HepG2 (cell line): Measurements from ENCODE around the gene DMTF1. TPM values are rescaled to one million over a fixed set of nuclear protein-coding genes. Genes with fewer than 3 reads are reported as not detected.
A peak's percentile ranks its signal among the peaks of the same experiment; 100 is the strongest.

Experiments
- ARNT ChIP-seq: fragments of 450-650 bp; IDR thresholded peaks from 2 replicates; pipeline ENCODE4 v1.6.1; 2017
- BCL6 ChIP-seq: IDR thresholded peaks from 2 replicates; pipeline ENCODE4 v1.6.1; 2016; ENCODE audit warnings: missing genetic modification reagents, missing compliant biosample characterization
- EEA1 ChIP-seq: sonication (generic); formaldehyde crosslinking; IDR thresholded peaks from 2 replicates; pipeline ENCODE4 v1.5.1; 2020; ENCODE audit warnings: mild to moderate bottlenecking, missing genetic modification reagents, borderline replicate concordance
- FLYWCH1 ChIP-seq: sonication (generic); formaldehyde crosslinking; IDR thresholded peaks from 2 replicates; pipeline ENCODE4 v1.8.1; 2023; ENCODE audit warnings: mild to moderate bottlenecking, missing genetic modification reagents
- KAT2B ChIP-seq: fragments of 150-350 bp; IDR thresholded peaks from 2 replicates; pipeline ENCODE4 v1.6.1; 2014; ENCODE audit warnings: low read depth, low read length, borderline replicate concordance
- KLF16 ChIP-seq, 2 experiments: sonication (generic) in 1 of 2; formaldehyde crosslinking in 1 of 2; IDR thresholded peaks; 2 replicates each; pipeline versions ENCODE4 v1.6.1 to v1.8.0; 2016 to 2023; ENCODE audit warnings: missing genetic modification reagents in 2 of 2, missing compliant biosample characterization in 1 of 2
- MIXL1 ChIP-seq: IDR thresholded peaks from 2 replicates; pipeline ENCODE4 v1.6.1; 2016
- NPAS2 ChIP-seq: sonication (generic); formaldehyde crosslinking; IDR thresholded peaks from 2 replicates; pipeline ENCODE4 v1.8.0; 2022; ENCODE audit warnings: mild to moderate bottlenecking, missing genetic modification reagents, borderline replicate concordance
- PLRG1 ChIP-seq: fragments of 450-650 bp; conservative IDR thresholded peaks from 2 replicates; pipeline ENCODE4 v1.6.1; 2016
- RBFOX2 ChIP-seq: fragments of 200-400 bp; formaldehyde crosslinking; IDR thresholded peaks from 2 replicates; pipeline ENCODE4 v1.6.1; 2017; ENCODE audit warnings: low read depth, mild to moderate bottlenecking, low read length
- RFX1 ChIP-seq: fragments of 450-650 bp; IDR thresholded peaks from 2 replicates; pipeline ENCODE4 v1.6.1; 2017
- SIN3A ChIP-seq: IDR thresholded peaks from 2 replicates; pipeline ENCODE4 v1.6.1; 2011; ENCODE audit warnings: low read depth, mild to moderate bottlenecking, control low read depth, low read length, borderline replicate concordance
- SMARCE1 ChIP-seq: fragments of 450-650 bp; IDR thresholded peaks from 2 replicates; pipeline ENCODE4 v1.6.1; 2017; ENCODE audit warnings: borderline replicate concordance
- SNRNP70 ChIP-seq: fragments of 200-400 bp; formaldehyde crosslinking; IDR thresholded peaks from 2 replicates; pipeline ENCODE4 v1.6.1; 2017; ENCODE audit warnings: mild to moderate bottlenecking, low read depth, low read length, moderate library complexity
- SP140L ChIP-seq: sonication (generic); formaldehyde crosslinking; IDR thresholded peaks from 2 replicates; pipeline ENCODE4 v1.4.0; 2020; ENCODE audit warnings: missing genetic modification reagents, borderline replicate concordance
- SRSF1 ChIP-seq: fragments of 200-400 bp; formaldehyde crosslinking; optimal IDR thresholded peaks from 2 replicates; pipeline ENCODE3; 2017; ENCODE audit warnings: mild to moderate bottlenecking, low read depth, low read length, moderate library complexity
- ZNF121 ChIP-seq: sonication (generic); formaldehyde crosslinking; IDR thresholded peaks from 2 replicates; pipeline ENCODE4 v1.5.0; 2020; ENCODE audit warnings: mild to moderate bottlenecking, missing genetic modification reagents
- ZNF382 ChIP-seq: sonication (generic); formaldehyde crosslinking; IDR thresholded peaks from 2 replicates; pipeline ENCODE4 v1.5.0; 2020; ENCODE audit warnings: missing genetic modification reagents, mild to moderate bottlenecking, borderline replicate concordance
- ZNF501 ChIP-seq: sonication (generic); formaldehyde crosslinking; IDR thresholded peaks from 2 replicates; pipeline ENCODE4 v1.5.1; 2020; ENCODE audit warnings: mild to moderate bottlenecking, moderate library complexity, missing genetic modification reagents
- ZNF569 ChIP-seq: sonication (generic); formaldehyde crosslinking; IDR thresholded peaks from 2 replicates; pipeline ENCODE4 v1.5.0; 2020; ENCODE audit warnings: mild to moderate bottlenecking, missing genetic modification reagents, moderate library complexity, borderline replicate concordance
- ZNF768 ChIP-seq: sonication (generic); formaldehyde crosslinking; IDR thresholded peaks from 2 replicates; pipeline ENCODE4 v1.4.0; 2020; ENCODE audit warnings: missing genetic modification reagents
- ZNF780A ChIP-seq: sonication (generic); formaldehyde crosslinking; IDR thresholded peaks from 2 replicates; pipeline ENCODE4 v1.8.0; 2022; ENCODE audit warnings: mild to moderate bottlenecking, missing genetic modification reagents, moderate library complexity
- polyA plus RNA-seq, 8 experiments: library from polyadenylated mRNA; depleted of rRNA in 3 of 8; stranded (reverse) in 7 of 8; unstranded in 1 of 8; fragments of >200 nt; fragmentation: Illumina TruSeq in 4 of 8; extraction: Trizol in 4 of 8; gene quantifications; 2 replicates each; pipeline versions ENCODE4 v1.2.1 to v1.2.3, GENCODE V29; 2011 to 2016; ENCODE audit warnings: low read depth in 4 of 8, missing spikeins in 1 of 8, mixed read lengths in 1 of 8; ENCODE audit not compliant: insufficient read depth in 1 of 8
- total RNA-seq, 5 experiments: library from RNA; depleted of rRNA; stranded (reverse); fragments of >200 nt; fragmentation: Illumina TruSeq; extraction: Trizol; gene quantifications; 2 replicates each; pipeline ENCODE4 v1.2.3, GENCODE V29; 2016; ENCODE audit warnings: low read depth in 1 of 5
- TF ChIP-seq, protein P1 (sequence below): IDR thresholded peaks from 2 replicates; pipeline ENCODE4 v1.6.1; 2016; ENCODE audit warnings: missing compliant biosample characterization, missing genetic modification reagents, borderline replicate concordance
- TF ChIP-seq, protein P2 (sequence below): sonication (generic); formaldehyde crosslinking; IDR thresholded peaks from 2 replicates; pipeline ENCODE4 v1.4.0; 2020; ENCODE audit warnings: mild to moderate bottlenecking, low read depth, missing genetic modification reagents
- TF ChIP-seq, protein P3 (sequence below): sonication (generic); formaldehyde crosslinking; IDR thresholded peaks from 2 replicates; pipeline ENCODE4 v1.5.1; 2020; ENCODE audit warnings: mild to moderate bottlenecking, moderate library complexity, missing genetic modification reagents

Gene DMTF1
- total and polyA plus RNA-seq, 2 of the 13 experiments (the other 11 are each of a cell fraction or from before 2014, with no cell fraction given): 45.8 to 132 TPM

DNA sequence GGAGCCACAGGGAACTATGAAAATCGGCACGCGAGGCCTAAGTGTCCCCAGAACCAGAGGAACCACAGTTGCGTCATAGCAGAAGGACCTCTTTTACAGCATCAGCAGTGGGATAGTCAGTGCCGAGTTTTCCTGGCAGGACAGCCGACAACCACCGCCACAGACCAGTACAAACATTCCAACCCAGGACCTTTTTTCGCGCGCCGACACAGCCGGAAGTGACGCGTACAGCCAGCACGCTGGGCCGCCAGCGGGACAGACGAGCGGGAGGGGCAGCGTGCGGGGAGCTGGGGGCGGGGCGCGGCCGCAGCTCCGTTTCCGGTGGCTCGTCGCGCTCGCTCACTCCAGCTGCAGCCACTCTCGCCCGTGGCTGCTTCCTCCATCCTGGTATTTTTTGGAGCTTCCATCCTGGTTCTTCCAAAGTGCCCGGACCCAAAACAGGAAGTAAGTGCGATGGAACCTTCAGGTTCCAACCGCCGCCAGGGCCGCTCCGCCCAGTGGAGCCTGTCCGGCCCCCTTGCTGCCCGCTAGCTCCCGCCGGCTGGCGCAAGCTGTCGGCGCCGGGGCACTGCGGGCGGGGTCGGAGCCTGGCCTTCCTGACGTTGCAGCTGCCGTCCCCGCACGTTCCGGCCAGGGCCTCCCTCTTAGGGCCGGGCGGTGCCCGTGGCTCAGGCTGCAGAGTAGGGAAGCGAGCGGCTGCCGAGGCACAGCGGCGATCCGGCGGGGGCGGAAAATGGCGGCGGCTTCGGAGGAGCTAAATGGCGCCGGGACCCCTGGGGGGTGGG, at the start of gene DMTF1 (continued):
- TF ChIP-seq, protein P1, sequence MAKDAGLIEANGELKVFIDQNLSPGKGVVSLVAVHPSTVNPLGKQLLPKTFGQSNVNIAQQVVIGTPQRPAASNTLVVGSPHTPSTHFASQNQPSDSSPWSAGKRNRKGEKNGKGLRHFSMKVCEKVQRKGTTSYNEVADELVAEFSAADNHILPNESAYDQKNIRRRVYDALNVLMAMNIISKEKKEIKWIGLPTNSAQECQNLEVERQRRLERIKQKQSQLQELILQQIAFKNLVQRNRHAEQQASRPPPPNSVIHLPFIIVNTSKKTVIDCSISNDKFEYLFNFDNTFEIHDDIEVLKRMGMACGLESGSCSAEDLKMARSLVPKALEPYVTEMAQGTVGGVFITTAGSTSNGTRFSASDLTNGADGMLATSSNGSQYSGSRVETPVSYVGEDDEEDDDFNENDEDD (CRISPR knock-in tag): peak; percentile 97
- TF ChIP-seq ZNF768 (CRISPR knock-in tag) (peak; percentile 36; the same call in 1 of the 2 replicates), ZNF382 (CRISPR knock-in tag) (no peak), ZNF501 (CRISPR knock-in tag) (peak; percentile 96), SMARCE1 (no peak), SRSF1 (peak; percentile 64), SNRNP70 (no peak), ARNT (no peak), EEA1 (CRISPR knock-in tag) (peak; percentile 60; the same call in 1 of the 2 replicates), SP140L (0 out of 2 replicates have a peak, but pooled peaks have one; percentile 62), SIN3A (peak; percentile 62; the same call in 1 of the 2 replicates), RBFOX2 (peak; percentile 96), ZNF569 (CRISPR knock-in tag) (no peak), RFX1 (no peak), MIXL1 (CRISPR knock-in tag) (no peak), NPAS2 (CRISPR knock-in tag) (no peak), BCL6 (CRISPR knock-in tag) (peak; percentile 44; the same call in 1 of the 2 replicates), KLF16 (CRISPR knock-in tag; IDR thresholded peaks at IDR 0.05) (peak in 1 of 2 experiments; percentile 87; a peak in 2 of 4 replicates), PLRG1 (no peak), KAT2B (no peak), ZNF780A (CRISPR knock-in tag) (no peak), FLYWCH1 (CRISPR knock-in tag) (no peak), ZNF121 (CRISPR knock-in tag) (peak; percentile 7; the same call in 1 of the 2 replicates)
- TF ChIP-seq, protein P2, sequence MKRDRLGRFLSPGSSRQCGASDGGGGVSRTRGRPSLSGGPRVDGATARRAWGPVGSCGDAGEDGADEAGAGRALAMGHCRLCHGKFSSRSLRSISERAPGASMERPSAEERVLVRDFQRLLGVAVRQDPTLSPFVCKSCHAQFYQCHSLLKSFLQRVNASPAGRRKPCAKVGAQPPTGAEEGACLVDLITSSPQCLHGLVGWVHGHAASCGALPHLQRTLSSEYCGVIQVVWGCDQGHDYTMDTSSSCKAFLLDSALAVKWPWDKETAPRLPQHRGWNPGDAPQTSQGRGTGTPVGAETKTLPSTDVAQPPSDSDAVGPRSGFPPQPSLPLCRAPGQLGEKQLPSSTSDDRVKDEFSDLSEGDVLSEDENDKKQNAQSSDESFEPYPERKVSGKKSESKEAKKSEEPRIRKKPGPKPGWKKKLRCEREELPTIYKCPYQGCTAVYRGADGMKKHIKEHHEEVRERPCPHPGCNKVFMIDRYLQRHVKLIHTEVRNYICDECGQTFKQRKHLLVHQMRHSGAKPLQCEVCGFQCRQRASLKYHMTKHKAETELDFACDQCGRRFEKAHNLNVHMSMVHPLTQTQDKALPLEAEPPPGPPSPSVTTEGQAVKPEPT (CRISPR knock-in tag): peak; percentile 42; the same call in 1 of the 2 replicates
- TF ChIP-seq, protein P3, sequence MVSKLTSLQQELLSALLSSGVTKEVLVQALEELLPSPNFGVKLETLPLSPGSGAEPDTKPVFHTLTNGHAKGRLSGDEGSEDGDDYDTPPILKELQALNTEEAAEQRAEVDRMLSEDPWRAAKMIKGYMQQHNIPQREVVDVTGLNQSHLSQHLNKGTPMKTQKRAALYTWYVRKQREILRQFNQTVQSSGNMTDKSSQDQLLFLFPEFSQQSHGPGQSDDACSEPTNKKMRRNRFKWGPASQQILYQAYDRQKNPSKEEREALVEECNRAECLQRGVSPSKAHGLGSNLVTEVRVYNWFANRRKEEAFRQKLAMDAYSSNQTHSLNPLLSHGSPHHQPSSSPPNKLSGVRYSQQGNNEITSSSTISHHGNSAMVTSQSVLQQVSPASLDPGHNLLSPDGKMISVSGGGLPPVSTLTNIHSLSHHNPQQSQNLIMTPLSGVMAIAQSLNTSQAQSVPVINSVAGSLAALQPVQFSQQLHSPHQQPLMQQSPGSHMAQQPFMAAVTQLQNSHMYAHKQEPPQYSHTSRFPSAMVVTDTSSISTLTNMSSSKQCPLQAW (CRISPR knock-in tag): peak; percentile 81; the same call in 1 of the 2 replicates
